Activated CD8-positive, alpha-beta T cell treated with anti-CD3 and anti-CD28 coated beads for 36 hours (primary cell): ENCODE measurements around the gene GYG2. TPM values are rescaled to one million over a fixed set of nuclear protein-coding genes. Genes with fewer than 3 reads are reported as not detected.
A peak's percentile ranks its signal among the peaks of the same experiment; 100 is the strongest.
"Not testable (repeated sequence)": the region's sequence is repeated elsewhere in the genome, so short reads cannot be mapped to it uniquely, and the experiment has no call there.

ENCODE experiments used
- ATAC-seq: fragments of 200-7000 bp; cut with Tn5 transposase; one replicate; pipeline ENCODE4 v1.10.0; 2021; ENCODE audit warnings: mild to moderate bottlenecking, moderate library complexity
- CTCF ChIA-PET: fragments of 350-600 bp; sonication (Branson Sonifier 250); formaldehyde crosslinking; loops from one replicate; lab custom pipeline; 2021; ENCODE audit warnings: antibody characterized with exemption; lab: Charles Lee
- POLR2A ChIA-PET: fragments of 350-600 bp; sonication (Branson Sonifier 250); formaldehyde crosslinking; loops from one replicate; lab custom pipeline; 2021; ENCODE audit warnings: antibody characterized with exemption; lab: Charles Lee
- DNase-seq: peaks from one replicate; pipeline ENCODE4 v3.0.0-alpha.2; 2020
- H3K27ac Mint-ChIP-seq: one replicate; pipeline ENCODE4 v1.8.0; 2021; ENCODE audit warnings: mild to moderate bottlenecking, mixed read lengths
- H3K27me3 Mint-ChIP-seq: one replicate; pipeline ENCODE4 v1.8.0; 2021; ENCODE audit warnings: mixed read lengths
- H3K36me3 Mint-ChIP-seq: one replicate; pipeline ENCODE4 v1.8.0; 2021; ENCODE audit warnings: low read depth, mixed read lengths
- H3K4me1 Mint-ChIP-seq: one replicate; pipeline ENCODE4 v1.8.0; 2021; ENCODE audit warnings: low read depth, mixed read lengths
- H3K4me3 Mint-ChIP-seq: one replicate; pipeline ENCODE4 v1.8.0; 2021; ENCODE audit warnings: mild to moderate bottlenecking, moderate library complexity, mixed read lengths
- H3K9me3 Mint-ChIP-seq: one replicate; pipeline ENCODE4 v1.8.0; 2021; ENCODE audit warnings: mixed read lengths
- CTCF ChIP-seq: fragments of 200-600 bp; IDR thresholded peaks from one replicate; pipeline ENCODE4 v1.8.0; 2022; ENCODE audit warnings: antibody characterized with exemption, mild to moderate bottlenecking
- intact Hi-C: fragments of 100-400 bp; cut with micrococcal nuclease; formaldehyde crosslinking; loops from one replicate; pipeline ENCODE4 v1.10.0; 2022
- total RNA-seq, 2 experiments: library from RNA; stranded (reverse); gene quantifications; one replicate each; pipeline ENCODE4 v1.2.3, GENCODE V29; 2021

Gene GYG2
- total RNA-seq, 2 experiments from 2014 or later = not detected

- Mint-ChIP-seq H3K4me3 (no peak overlapping the region), H3K36me3 (no peaks in the 10 kb centered on the region), H3K27me3 (peaks cover 3% of the 10 kb centered on the region), H3K27ac (no peak overlapping the region), H3K9me3 (no peaks in the 10 kb centered on the region), H3K4me1 (peaks cover 15% of the 10 kb centered on the region)
- no peak for ATAC-seq
- CTCF ChIA-PET = no interaction called here
- intact Hi-C loops = no loop called here
- POLR2A ChIA-PET = no interaction called here
- no peak for DNase-seq
- TF ChIP-seq CTCF = no peak
Observed at GRCh38 chrX:2892816-2893215, 64.1 kb downstream of the GYG2 start.

- peaks cover 18% of the 10 kb centered on the region for H3K4me1 Mint-ChIP-seq
- ChIA-PET POLR2A (no interaction called here), CTCF (no interaction called here)
- TF ChIP-seq CTCF = no peak
- no peaks in the 10 kb centered on the region for H3K27me3 Mint-ChIP-seq
- intact Hi-C loops = no loop called here
- no peaks in the 10 kb centered on the region for H3K9me3 Mint-ChIP-seq
- H3K4me3 Mint-ChIP-seq = no peak overlapping the region
- H3K36me3 Mint-ChIP-seq = no peaks in the 10 kb centered on the region
- DNase-seq (no peak), ATAC-seq (no peak)
- H3K27ac Mint-ChIP-seq = no peak overlapping the region
Observed at GRCh38 chrX:2894885-2895292, 66.2 kb downstream of the GYG2 start.

- no peaks in the 10 kb centered on the region for H3K36me3 Mint-ChIP-seq
- H3K27me3 Mint-ChIP-seq = no peaks in the 10 kb centered on the region
- ATAC-seq (no peak), DNase-seq (no peak)
- no peak overlapping the region for H3K27ac Mint-ChIP-seq
- H3K9me3 Mint-ChIP-seq = no peaks in the 10 kb centered on the region
- no peak overlapping the region for H3K4me3 Mint-ChIP-seq
- no peak for TF ChIP-seq CTCF
- peaks cover 18% of the 10 kb centered on the region for H3K4me1 Mint-ChIP-seq
- ChIA-PET POLR2A (no interaction called here), CTCF (no interaction called here)
- intact Hi-C loops = no loop called here
Observed at GRCh38 chrX:2897311-2897689, 68.6 kb downstream of the GYG2 start.

GRCh38 chrX:2897690-2898623, 69.2 kb downstream of the GYG2 start:
- peak overlapping the region; percentile 25 for H3K27ac Mint-ChIP-seq
- peaks cover 15% of the 10 kb centered on the region for H3K4me1 Mint-ChIP-seq
- intact Hi-C loops, H3K4me3 Mint-ChIP-seq, H3K27me3 Mint-ChIP-seq, CTCF ChIA-PET, H3K9me3 Mint-ChIP-seq, H3K36me3 Mint-ChIP-seq, POLR2A ChIA-PET: not testable (repeated sequence)
- DNase-seq (peak; percentile 30), ATAC-seq (peak; percentile 79)

GRCh38 chrX:2898846-2899512, 70.2 kb downstream of the GYG2 start:
- ATAC-seq (no peak), DNase-seq (no peak)
- ChIA-PET POLR2A (no interaction called here), CTCF (no interaction called here)
- Mint-ChIP-seq H3K36me3 (no peaks in the 10 kb centered on the region), H3K9me3 (peaks cover 4% of the 10 kb centered on the region), H3K4me3 (no peak overlapping the region), H3K27ac (no peak overlapping the region), H3K4me1 (peaks cover 14% of the 10 kb centered on the region), H3K27me3 (no peaks in the 10 kb centered on the region)
- intact Hi-C loops = no loop called here
- TF ChIP-seq CTCF = no peak
